Panc1 (cell line): Measurements from ENCODE around the gene GMEB1.
"Not testable (repeated sequence)": the region's sequence is repeated elsewhere in the genome, so short reads cannot be mapped to it uniquely, and the experiment has no call there.

Source experiments
- SIN3A ChIP-seq: IDR thresholded peaks from 2 replicates; pipeline ENCODE4 v1.6.1; 2012; ENCODE audit warnings: low read depth, mild to moderate bottlenecking, low read length, moderate library complexity, borderline replicate concordance; ENCODE audit not compliant: insufficient read depth
- TF ChIP-seq, protein P1 (sequence below): fragments of 450-650 bp; IDR thresholded peaks from 2 replicates; pipeline ENCODE4 v1.5.1; 2017; ENCODE audit warnings: mild to moderate bottlenecking
- TF ChIP-seq, protein P2 (sequence below), 2 experiments: IDR thresholded peaks; 2 replicates each; pipeline ENCODE4 v1.6.1; 2011 to 2012; ENCODE audit warnings: low read depth in 2 of 2, control low read depth in 1 of 2, low read length in 1 of 2, mild to moderate bottlenecking in 1 of 2, moderate library complexity in 1 of 2; ENCODE audit not compliant: insufficient read depth in 1 of 2

DNA sequence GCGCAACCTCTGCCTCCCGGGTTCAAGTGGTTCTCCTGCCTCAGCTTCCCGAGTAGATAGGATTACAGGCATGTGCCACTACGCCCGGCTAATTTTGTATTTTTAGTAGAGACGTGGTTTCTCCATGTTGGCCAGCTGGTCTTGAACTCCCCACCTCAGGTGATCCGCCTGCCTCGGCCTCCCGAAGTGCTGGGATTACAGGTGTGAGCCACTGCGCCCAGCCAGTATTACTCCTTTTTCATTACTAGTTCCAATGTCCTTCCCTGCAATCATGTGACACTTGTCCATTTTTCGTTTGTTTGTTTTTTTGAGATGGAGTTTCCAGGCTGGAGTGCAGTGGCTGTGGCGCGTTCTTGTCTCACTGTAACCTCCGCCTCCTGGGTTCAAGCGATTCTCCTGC lies 4.4 kb downstream of the GMEB1 start:
- TF ChIP-seq, protein P1, sequence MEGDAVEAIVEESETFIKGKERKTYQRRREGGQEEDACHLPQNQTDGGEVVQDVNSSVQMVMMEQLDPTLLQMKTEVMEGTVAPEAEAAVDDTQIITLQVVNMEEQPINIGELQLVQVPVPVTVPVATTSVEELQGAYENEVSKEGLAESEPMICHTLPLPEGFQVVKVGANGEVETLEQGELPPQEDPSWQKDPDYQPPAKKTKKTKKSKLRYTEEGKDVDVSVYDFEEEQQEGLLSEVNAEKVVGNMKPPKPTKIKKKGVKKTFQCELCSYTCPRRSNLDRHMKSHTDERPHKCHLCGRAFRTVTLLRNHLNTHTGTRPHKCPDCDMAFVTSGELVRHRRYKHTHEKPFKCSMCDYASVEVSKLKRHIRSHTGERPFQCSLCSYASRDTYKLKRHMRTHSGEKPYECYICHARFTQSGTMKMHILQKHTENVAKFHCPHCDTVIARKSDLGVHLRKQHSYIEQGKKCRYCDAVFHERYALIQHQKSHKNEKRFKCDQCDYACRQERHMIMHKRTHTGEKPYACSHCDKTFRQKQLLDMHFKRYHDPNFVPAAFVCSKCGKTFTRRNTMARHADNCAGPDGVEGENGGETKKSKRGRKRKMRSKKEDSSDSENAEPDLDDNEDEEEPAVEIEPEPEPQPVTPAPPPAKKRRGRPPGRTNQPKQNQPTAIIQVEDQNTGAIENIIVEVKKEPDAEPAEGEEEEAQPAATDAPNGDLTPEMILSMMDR, result not testable (repeated sequence)
- TF ChIP-seq SIN3A, result not testable (repeated sequence)
- TF ChIP-seq, protein P2, sequence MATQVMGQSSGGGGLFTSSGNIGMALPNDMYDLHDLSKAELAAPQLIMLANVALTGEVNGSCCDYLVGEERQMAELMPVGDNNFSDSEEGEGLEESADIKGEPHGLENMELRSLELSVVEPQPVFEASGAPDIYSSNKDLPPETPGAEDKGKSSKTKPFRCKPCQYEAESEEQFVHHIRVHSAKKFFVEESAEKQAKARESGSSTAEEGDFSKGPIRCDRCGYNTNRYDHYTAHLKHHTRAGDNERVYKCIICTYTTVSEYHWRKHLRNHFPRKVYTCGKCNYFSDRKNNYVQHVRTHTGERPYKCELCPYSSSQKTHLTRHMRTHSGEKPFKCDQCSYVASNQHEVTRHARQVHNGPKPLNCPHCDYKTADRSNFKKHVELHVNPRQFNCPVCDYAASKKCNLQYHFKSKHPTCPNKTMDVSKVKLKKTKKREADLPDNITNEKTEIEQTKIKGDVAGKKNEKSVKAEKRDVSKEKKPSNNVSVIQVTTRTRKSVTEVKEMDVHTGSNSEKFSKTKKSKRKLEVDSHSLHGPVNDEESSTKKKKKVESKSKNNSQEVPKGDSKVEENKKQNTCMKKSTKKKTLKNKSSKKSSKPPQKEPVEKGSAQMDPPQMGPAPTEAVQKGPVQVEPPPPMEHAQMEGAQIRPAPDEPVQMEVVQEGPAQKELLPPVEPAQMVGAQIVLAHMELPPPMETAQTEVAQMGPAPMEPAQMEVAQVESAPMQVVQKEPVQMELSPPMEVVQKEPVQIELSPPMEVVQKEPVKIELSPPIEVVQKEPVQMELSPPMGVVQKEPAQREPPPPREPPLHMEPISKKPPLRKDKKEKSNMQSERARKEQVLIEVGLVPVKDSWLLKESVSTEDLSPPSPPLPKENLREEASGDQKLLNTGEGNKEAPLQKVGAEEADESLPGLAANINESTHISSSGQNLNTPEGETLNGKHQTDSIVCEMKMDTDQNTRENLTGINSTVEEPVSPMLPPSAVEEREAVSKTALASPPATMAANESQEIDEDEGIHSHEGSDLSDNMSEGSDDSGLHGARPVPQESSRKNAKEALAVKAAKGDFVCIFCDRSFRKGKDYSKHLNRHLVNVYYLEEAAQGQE (IDR thresholded peaks at IDR 0.05; ENCODE audit: insufficient read depth in 1 of 2, low read depth in 2 of 2, low read length in 1 of 2), result not testable (repeated sequence)
